HFF-Myc (cell line): ENCODE results near the gene DPP10.

Experiments used
- DNase-seq: peaks from one replicate; pipeline ENCODE4 v3.0.0-alpha.2; 2011; ENCODE audit warnings: low read depth; ENCODE audit errors: extremely low read depth
- H3K4me3 ChIP-seq: replicated peaks from 2 replicates; pipeline ENCODE4 v1.5.1; 2011; ENCODE audit warnings: low read depth, mild to moderate bottlenecking, control low read depth, low read length
- CTCF ChIP-seq: IDR thresholded peaks from 2 replicates; pipeline ENCODE4 v1.5.1; 2012; ENCODE audit warnings: mild to moderate bottlenecking, low read depth, low read length, control low read depth; ENCODE audit errors: missing control alignments

DPP10 gene

GRCh38 chr2:115491186-115491793 is 1048.8 kb downstream of the DPP10 start:
- H3K4me3 ChIP-seq: no peak overlapping the region
- TF ChIP-seq CTCF: no peak
- DNase-seq: no peak

- DNase-seq: no peak
- H3K4me3 ChIP-seq: no peak overlapping the region
- TF ChIP-seq CTCF: no peak
Observed at GRCh38 chr2:115505331-115505730, 1062.9 kb downstream of the DPP10 start.

GRCh38 chr2:115520727-115521126 is 1078.3 kb downstream of the DPP10 start:
- DNase-seq: no peak
- no peak overlapping the region for H3K4me3 ChIP-seq
- TF ChIP-seq CTCF: no peak

- no peak for TF ChIP-seq CTCF
- DNase-seq: no peak
- no peak overlapping the region for H3K4me3 ChIP-seq
Observed at GRCh38 chr2:115524452-115524851, 1082.0 kb downstream of the DPP10 start.

- no peak for DNase-seq
- no peak for TF ChIP-seq CTCF
- no peak overlapping the region for H3K4me3 ChIP-seq
Observed at GRCh38 chr2:115529627-115530026, 1087.2 kb downstream of the DPP10 start.

GRCh38 chr2:115533081-115533480 is 1090.6 kb downstream of the DPP10 start:
- no peak overlapping the region for H3K4me3 ChIP-seq
- no peak for TF ChIP-seq CTCF
- no peak for DNase-seq

- H3K4me3 ChIP-seq: no peak overlapping the region
- no peak for DNase-seq
- no peak for TF ChIP-seq CTCF
Observed at GRCh38 chr2:115541814-115542213, 1099.4 kb downstream of the DPP10 start.
